ENCODE data around the gene INIP. TPM values are rescaled to one million over a fixed set of nuclear protein-coding genes. Genes with fewer than 3 reads are reported as not detected.

Gene INIP
- total RNA-seq, 1 experiment from 2014 or later = 28.0 TPM

- ChIA-PET POLR2A (ENCODE audit: unreplicated experiment) (interaction anchor here (0.6 kb wide), 1 partner anchor 423 kb away, joined by 4 read pairs; the partner anchor contains the start of gene PTBP3), CTCF (no interaction called here)
- Histone ChIP-seq H3K4me1 (replicated peaks; ENCODE audit: insufficient read depth) (peaks cover 69% of the 10 kb centered on the region), H3K79me2 (ENCODE audit: low read depth) (peaks cover 83% of the 10 kb centered on the region), H3K4me2 (peak overlapping the region; percentile 68), H2AFZ (no peak overlapping the region), H3K27me3 (ENCODE audit: insufficient read depth, low read depth) (no peaks in the 10 kb centered on the region), H3K9me2 (ENCODE audit: insufficient read depth) (no peaks in the 10 kb centered on the region), H3K4me3 (peak overlapping the region; percentile 33; the same call in 1 of the 2 replicates), H4K20me1 (ENCODE audit: insufficient read depth) (no peaks in the 10 kb centered on the region), H3K36me3 (ENCODE audit: low read depth) (no peaks in the 10 kb centered on the region), H3K9me3 (ENCODE audit: insufficient read depth, low read depth) (no peaks in the 10 kb centered on the region), H3F3A (ENCODE audit: insufficient read depth, low read depth) (peaks cover 58% of the 10 kb centered on the region), H3K27ac (peak overlapping the region; percentile 87)
- no peak for TF ChIP-seq EZH2 (IDR thresholded peaks at IDR 0.05; ENCODE audit: low read depth)
- TF ChIP-seq, protein P1, sequence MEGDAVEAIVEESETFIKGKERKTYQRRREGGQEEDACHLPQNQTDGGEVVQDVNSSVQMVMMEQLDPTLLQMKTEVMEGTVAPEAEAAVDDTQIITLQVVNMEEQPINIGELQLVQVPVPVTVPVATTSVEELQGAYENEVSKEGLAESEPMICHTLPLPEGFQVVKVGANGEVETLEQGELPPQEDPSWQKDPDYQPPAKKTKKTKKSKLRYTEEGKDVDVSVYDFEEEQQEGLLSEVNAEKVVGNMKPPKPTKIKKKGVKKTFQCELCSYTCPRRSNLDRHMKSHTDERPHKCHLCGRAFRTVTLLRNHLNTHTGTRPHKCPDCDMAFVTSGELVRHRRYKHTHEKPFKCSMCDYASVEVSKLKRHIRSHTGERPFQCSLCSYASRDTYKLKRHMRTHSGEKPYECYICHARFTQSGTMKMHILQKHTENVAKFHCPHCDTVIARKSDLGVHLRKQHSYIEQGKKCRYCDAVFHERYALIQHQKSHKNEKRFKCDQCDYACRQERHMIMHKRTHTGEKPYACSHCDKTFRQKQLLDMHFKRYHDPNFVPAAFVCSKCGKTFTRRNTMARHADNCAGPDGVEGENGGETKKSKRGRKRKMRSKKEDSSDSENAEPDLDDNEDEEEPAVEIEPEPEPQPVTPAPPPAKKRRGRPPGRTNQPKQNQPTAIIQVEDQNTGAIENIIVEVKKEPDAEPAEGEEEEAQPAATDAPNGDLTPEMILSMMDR (conservative IDR thresholded peaks at IDR 0.05) = no peak
- TSS peak; percentile 23 for BruUV-seq (replicated peaks)
- intact Hi-C loops (cut with micrococcal nuclease; ENCODE audit: unreplicated experiment) = loop anchor here (10.0 kb wide), 2 partner anchors 371 to 589 kb away; partner anchors contain the start of genes BSPRY, HSDL2 and WDR31
- DNase-seq = peak; percentile 45 to 50
Measured at GRCh38 chr9:112755675-112756074, 37.8 kb upstream of the INIP start.

DNA sequence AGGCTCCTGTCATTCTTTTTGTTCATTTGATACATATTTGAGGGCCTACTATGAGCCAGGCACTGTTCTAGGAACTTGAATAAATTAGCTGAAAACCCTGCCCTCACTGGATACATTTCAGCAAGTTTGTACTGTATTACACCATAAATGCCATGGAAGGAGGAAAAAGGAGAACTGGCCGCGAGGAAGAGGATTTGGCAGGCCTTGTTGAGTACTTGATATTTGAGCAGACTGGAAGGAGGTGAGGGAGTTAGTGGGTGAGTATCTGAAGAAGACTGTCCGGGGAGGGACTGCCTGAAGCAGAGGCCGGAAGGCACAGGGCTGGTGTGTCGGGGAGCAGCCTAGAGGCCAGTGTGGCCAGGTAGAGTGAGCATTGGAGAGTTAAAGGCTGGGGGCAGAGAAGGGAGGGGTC lies 37.1 kb upstream of the INIP start:
- CTCF ChIA-PET = no interaction called here

DNA sequence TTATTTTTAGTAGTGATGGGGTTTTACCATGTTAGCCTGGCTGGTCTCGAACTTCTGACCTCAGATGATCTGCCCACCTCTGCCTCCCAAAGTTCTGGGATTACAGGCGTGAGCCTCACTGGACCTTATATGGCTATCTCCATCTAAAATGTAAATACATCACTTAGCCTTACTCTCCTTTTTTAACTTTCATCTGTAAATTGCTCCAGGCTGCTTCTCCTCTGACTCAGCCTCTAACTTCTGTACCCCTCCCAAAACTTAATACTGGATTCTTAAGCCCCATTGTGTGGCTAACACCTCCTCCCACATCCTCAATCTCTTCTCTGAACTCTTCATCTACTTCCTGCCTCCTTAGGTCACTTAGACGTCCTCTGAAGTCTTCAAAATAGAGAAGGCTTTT lies 36.7 kb upstream of the INIP start:
- TF ChIP-seq, protein P1 (conservative IDR thresholded peaks at IDR 0.05) = no peak
- TF ChIP-seq EZH2 (IDR thresholded peaks at IDR 0.05; ENCODE audit: low read depth) = no peak
- H2AFZ ChIP-seq = peak overlapping the region; percentile 50
- H3K27me3 ChIP-seq (ENCODE audit: insufficient read depth, low read depth) = no peaks in the 10 kb centered on the region
- no peaks in the 10 kb centered on the region for H3K9me3 ChIP-seq (ENCODE audit: insufficient read depth, low read depth)
- H3K4me1 ChIP-seq (replicated peaks; ENCODE audit: insufficient read depth) = peaks cover 73% of the 10 kb centered on the region
- H3K79me2 ChIP-seq (ENCODE audit: low read depth) = peaks cover 72% of the 10 kb centered on the region
- peaks cover 58% of the 10 kb centered on the region for H3F3A ChIP-seq (ENCODE audit: insufficient read depth, low read depth)
- H4K20me1 ChIP-seq (ENCODE audit: insufficient read depth) = no peaks in the 10 kb centered on the region
- H3K9me2 ChIP-seq (ENCODE audit: insufficient read depth) = no peaks in the 10 kb centered on the region
- DNase-seq = peak; percentile 54 to 92
- peak overlapping the region; percentile 33; the same call in 1 of the 2 replicates for H3K4me3 ChIP-seq
- peak overlapping the region; percentile 87 for H3K27ac ChIP-seq
- CTCF ChIA-PET = no interaction called here
- H3K4me2 ChIP-seq = peak overlapping the region; percentile 95
- POLR2A ChIA-PET (ENCODE audit: unreplicated experiment) = no interaction called here
- intact Hi-C loops (cut with micrococcal nuclease; ENCODE audit: unreplicated experiment) = loop anchor here (1.0 to 10.0 kb wide), 4 partner anchors 197 to 590 kb away; partner anchors contain the start of genes BSPRY, HSDL2 and WDR31
- no peaks in the 10 kb centered on the region for H3K36me3 ChIP-seq (ENCODE audit: low read depth)
- BruUV-seq (replicated peaks) = no TSS peak

More for the DNA sequence above, 37.1 kb upstream of the INIP start:
- H3K4me1 ChIP-seq (replicated peaks; ENCODE audit: insufficient read depth) = peaks cover 69% of the 10 kb centered on the region
- H3K9me2 ChIP-seq (ENCODE audit: insufficient read depth) = no peaks in the 10 kb centered on the region
- H3K4me3 ChIP-seq = peak overlapping the region; percentile 33; the same call in 1 of the 2 replicates
- H3K27me3 ChIP-seq (ENCODE audit: insufficient read depth, low read depth) = no peaks in the 10 kb centered on the region
- H3K27ac ChIP-seq = peak overlapping the region; percentile 87
- H4K20me1 ChIP-seq (ENCODE audit: insufficient read depth) = no peaks in the 10 kb centered on the region
- no peaks in the 10 kb centered on the region for H3K36me3 ChIP-seq (ENCODE audit: low read depth)
- peak; percentile 33 to 68 for DNase-seq
- H3F3A ChIP-seq (ENCODE audit: insufficient read depth, low read depth) = peaks cover 58% of the 10 kb centered on the region
- peaks cover 76% of the 10 kb centered on the region for H3K79me2 ChIP-seq (ENCODE audit: low read depth)
- no peaks in the 10 kb centered on the region for H3K9me3 ChIP-seq (ENCODE audit: insufficient read depth, low read depth)
- POLR2A ChIA-PET (ENCODE audit: unreplicated experiment) = no interaction called here
- H3K4me2 ChIP-seq = peak overlapping the region; percentile 68
- BruUV-seq (replicated peaks) = no TSS peak
- TF ChIP-seq EZH2 (IDR thresholded peaks at IDR 0.05; ENCODE audit: low read depth) = no peak
- TF ChIP-seq, protein P1 (conservative IDR thresholded peaks at IDR 0.05) = no peak
- peak overlapping the region; percentile 50 for H2AFZ ChIP-seq
- intact Hi-C loops (cut with micrococcal nuclease; ENCODE audit: unreplicated experiment) = loop anchor here (10.0 kb wide), 2 partner anchors 370 to 590 kb away; partner anchors contain the start of genes BSPRY, HSDL2 and WDR31
